H9 (cell line): Measurements from ENCODE around the gene CHD1. TPM values are rescaled to one million over a fixed set of nuclear protein-coding genes. Genes with fewer than 3 reads are reported as not detected.

Experiments
- DNase-seq: peaks from one replicate; pipeline ENCODE4 v3.0.0-alpha.2; 2017
- H2AFZ ChIP-seq: one replicate; pipeline ENCODE4 v1.6.1; 2013; ENCODE audit warnings: mild to moderate bottlenecking, low read length, control low read depth, moderate library complexity
- H2AK5ac ChIP-seq: 2 replicates; pipeline ENCODE4 v1.6.1; 2013; ENCODE audit warnings: low read length, control low read depth, mixed read lengths; ENCODE audit not compliant: insufficient read length
- H2BK120ac ChIP-seq: one replicate; pipeline ENCODE4 v1.6.1; 2013; ENCODE audit warnings: low read depth, mild to moderate bottlenecking, low read length, control low read depth, inconsistent platforms; ENCODE audit not compliant: poor library complexity, severe bottlenecking
- H2BK12ac ChIP-seq: 2 replicates; pipeline ENCODE4 v1.6.1; 2013; ENCODE audit warnings: low read length, control low read depth, mixed read lengths, low read depth; ENCODE audit not compliant: insufficient read length
- H2BK15ac ChIP-seq: 2 replicates; pipeline ENCODE4 v1.6.1; 2013; ENCODE audit warnings: low read depth, low read length, control low read depth
- H2BK20ac ChIP-seq: one replicate; pipeline ENCODE4 v1.6.1; 2013; ENCODE audit warnings: low read depth, mild to moderate bottlenecking, low read length, control low read depth, inconsistent platforms; ENCODE audit not compliant: poor library complexity, severe bottlenecking
- H2BK5ac ChIP-seq: 2 replicates; pipeline ENCODE4 v1.6.1; 2013; ENCODE audit warnings: low read length, control low read depth, mixed read lengths; ENCODE audit not compliant: insufficient read length
- H3K14ac ChIP-seq: 2 replicates; pipeline ENCODE4 v1.6.1; 2013; ENCODE audit warnings: low read length, control low read depth; ENCODE audit not compliant: insufficient read depth
- H3K18ac ChIP-seq: 2 replicates; pipeline ENCODE4 v1.6.1; 2013; ENCODE audit warnings: low read depth, mild to moderate bottlenecking, mixed read lengths, low read length, control low read depth; ENCODE audit not compliant: insufficient read length
- H3K23ac ChIP-seq: 2 replicates; pipeline ENCODE4 v1.6.1; 2013; ENCODE audit warnings: low read length, control low read depth, mixed read lengths, low read depth; ENCODE audit not compliant: insufficient read length
- H3K23me2 ChIP-seq: 2 replicates; pipeline ENCODE4 v1.6.1; 2013; ENCODE audit warnings: low read depth, mild to moderate bottlenecking, mixed read lengths, low read length, control low read depth; ENCODE audit not compliant: insufficient read length, poor library complexity, severe bottlenecking
- H3K27ac ChIP-seq: 2 replicates; pipeline ENCODE4 v1.5.1; 2013; ENCODE audit warnings: low read length, control low read depth, mixed read lengths, low read depth; ENCODE audit not compliant: insufficient read length
- H3K27me3 ChIP-seq: 2 replicates; pipeline ENCODE4 v1.6.1; 2013; ENCODE audit warnings: low read length, control low read depth, inconsistent platforms; ENCODE audit not compliant: insufficient read depth
- H3K4ac ChIP-seq: 2 replicates; pipeline ENCODE4 v1.6.1; 2013; ENCODE audit warnings: low read depth, mild to moderate bottlenecking, control low read depth, inconsistent platforms, low read length, moderate library complexity
- H3K4me1 ChIP-seq: 2 replicates; pipeline ENCODE4 v1.6.1; 2013; ENCODE audit warnings: low read length, control low read depth, inconsistent platforms; ENCODE audit not compliant: insufficient read depth
- H3K4me2 ChIP-seq: 2 replicates; pipeline ENCODE4 v1.6.1; 2013; ENCODE audit warnings: low read length, control low read depth, mixed read lengths; ENCODE audit not compliant: insufficient read length, insufficient read depth
- H3K56ac ChIP-seq: 2 replicates; pipeline ENCODE4 v1.6.1; 2013; ENCODE audit warnings: low read depth, mild to moderate bottlenecking, mixed read lengths, low read length, control low read depth; ENCODE audit not compliant: insufficient read length
- H3K79me1 ChIP-seq: 2 replicates; pipeline ENCODE4 v1.6.1; 2013; ENCODE audit warnings: low read depth, mild to moderate bottlenecking, moderate library complexity, low read length, control low read depth, inconsistent platforms; ENCODE audit not compliant: insufficient read depth, poor library complexity, severe bottlenecking
- H3K79me2 ChIP-seq: 2 replicates; pipeline ENCODE4 v1.6.1; 2013; ENCODE audit warnings: low read length, control low read depth, inconsistent platforms; ENCODE audit not compliant: insufficient read depth
- H3K9ac ChIP-seq: 2 replicates; pipeline ENCODE4 v1.6.1; 2013; ENCODE audit warnings: low read length, control low read depth, mixed read lengths; ENCODE audit not compliant: insufficient read length; ENCODE audit errors: extremely low read depth
- H3K9me3 ChIP-seq: one replicate; pipeline ENCODE4 v1.6.1; 2013; ENCODE audit warnings: low read depth, low read length, inconsistent platforms; ENCODE audit not compliant: control insufficient read depth
- H3T11ph ChIP-seq: one replicate; pipeline ENCODE4 v1.6.1; 2013; ENCODE audit warnings: mild to moderate bottlenecking, low read length, control low read depth, inconsistent platforms
- H4K20me1 ChIP-seq: one replicate; pipeline ENCODE4 v1.6.1; 2013; ENCODE audit not compliant: control insufficient read depth, insufficient read length, insufficient read depth
- H4K5ac ChIP-seq: 2 replicates; pipeline ENCODE4 v1.6.1; 2013; ENCODE audit warnings: low read depth, mild to moderate bottlenecking, mixed read lengths, low read length, control low read depth; ENCODE audit not compliant: insufficient read length
- H4K8ac ChIP-seq: replicated peaks from 2 replicates; pipeline ENCODE4 v1.6.1; 2013; ENCODE audit warnings: low read length, control low read depth, mixed read lengths, low read depth; ENCODE audit not compliant: insufficient read length
- H4K91ac ChIP-seq: 2 replicates; pipeline ENCODE4 v1.6.1; 2013; ENCODE audit warnings: low read depth, mild to moderate bottlenecking, moderate library complexity, mixed read lengths, low read length, control low read depth; ENCODE audit not compliant: insufficient read length
- H3K27ac Mint-ChIP-seq, 3 experiments: 2 replicates in 2 of 3; 3 replicates in 1 of 3; pipeline ENCODE4 v1.8.0; 2020 to 2021; ENCODE audit warnings: mixed read lengths in 3 of 3, mild to moderate bottlenecking in 1 of 3, moderate library complexity in 1 of 3
- H3K27me3 Mint-ChIP-seq: 2 replicates; pipeline ENCODE4 v1.8.0; 2021; ENCODE audit warnings: low read depth, mild to moderate bottlenecking, moderate library complexity, mixed read lengths
- H3K36me3 Mint-ChIP-seq, 3 experiments: 2 replicates in 2 of 3; 3 replicates in 1 of 3; pipeline ENCODE4 v1.8.0; 2020 to 2021; ENCODE audit warnings: low read depth in 3 of 3, mixed read lengths in 3 of 3; ENCODE audit not compliant: insufficient read depth in 1 of 3
- H3K4me1 Mint-ChIP-seq, 2 experiments: 2 replicates each; pipeline ENCODE4 v1.8.0; 2020; ENCODE audit warnings: mixed read lengths in 2 of 2
- H3K4me3 Mint-ChIP-seq, 2 experiments: 2 replicates in 1 of 2; 3 replicates in 1 of 2; pipeline ENCODE4 v1.8.0; 2020 to 2021; ENCODE audit warnings: mild to moderate bottlenecking in 2 of 2, mixed read lengths in 2 of 2, moderate library complexity in 1 of 2
- H3K9me3 Mint-ChIP-seq, 2 experiments: 2 replicates in 1 of 2; 3 replicates in 1 of 2; pipeline ENCODE4 v1.8.0; 2020; ENCODE audit warnings: mild to moderate bottlenecking in 2 of 2, mixed read lengths in 2 of 2, moderate library complexity in 1 of 2
- WGBS: extraction: QIAGEN DNeasy Blood & Tissue Kit; methylation state at CpG from one replicate; pipeline ENCODE4 v1.1.7; 2013; ENCODE audit warnings: missing lambda C conversion rate, low lambda C conversion rate, mixed read lengths; ENCODE audit not compliant: insufficient read length; ENCODE audit errors: extremely low coverage; 5-methylcytosine and 5-hydroxymethylcytosine counted together
- total RNA-seq: library from RNA; stranded (reverse); gene quantifications from 2 replicates; pipeline ENCODE4 v1.2.1, GENCODE V29; 2021
- TF ChIP-seq, protein P1 (sequence below): fragments of 200-600 bp; sonication (generic); conservative IDR thresholded peaks from 3 replicates; pipeline ENCODE4 v1.8.0; 2021; ENCODE audit warnings: antibody characterized with exemption, mild to moderate bottlenecking

CHD1 gene
- total RNA-seq, 1 experiment from 2014 or later = 62.7 TPM

GRCh38 chr5:98827588-98828284 is 101.1 kb downstream of the CHD1 start:
- H3K4ac ChIP-seq = no peak overlapping the region
- H2BK20ac ChIP-seq = no peak overlapping the region
- no CpG with 5 or more reads among the region's 7 CpGs for WGBS
- no peak overlapping the region for H4K91ac ChIP-seq
- H3K79me2 ChIP-seq = no peaks in the 10 kb centered on the region
- Mint-ChIP-seq H3K27me3 (no peaks in the 10 kb centered on the region), H3K27ac (peak overlapping the region in 1 of 3 experiments; percentile 21; a peak in 1 of 7 replicates), H3K4me3 (no peak overlapping the region), H3K4me1 (peaks cover 0 to 4% of the 10 kb centered on the region in 2 experiments; a peak in 2 of 4 replicates), H3K9me3 (no peaks in the 10 kb centered on the region; a peak in 1 of 5 replicates), H3K36me3 (no peaks in the 10 kb centered on the region; a peak in 1 of 7 replicates)
- no peaks in the 10 kb centered on the region for H3K4me1 ChIP-seq
- no peaks in the 10 kb centered on the region for H4K20me1 ChIP-seq
- TF ChIP-seq, protein P1, sequence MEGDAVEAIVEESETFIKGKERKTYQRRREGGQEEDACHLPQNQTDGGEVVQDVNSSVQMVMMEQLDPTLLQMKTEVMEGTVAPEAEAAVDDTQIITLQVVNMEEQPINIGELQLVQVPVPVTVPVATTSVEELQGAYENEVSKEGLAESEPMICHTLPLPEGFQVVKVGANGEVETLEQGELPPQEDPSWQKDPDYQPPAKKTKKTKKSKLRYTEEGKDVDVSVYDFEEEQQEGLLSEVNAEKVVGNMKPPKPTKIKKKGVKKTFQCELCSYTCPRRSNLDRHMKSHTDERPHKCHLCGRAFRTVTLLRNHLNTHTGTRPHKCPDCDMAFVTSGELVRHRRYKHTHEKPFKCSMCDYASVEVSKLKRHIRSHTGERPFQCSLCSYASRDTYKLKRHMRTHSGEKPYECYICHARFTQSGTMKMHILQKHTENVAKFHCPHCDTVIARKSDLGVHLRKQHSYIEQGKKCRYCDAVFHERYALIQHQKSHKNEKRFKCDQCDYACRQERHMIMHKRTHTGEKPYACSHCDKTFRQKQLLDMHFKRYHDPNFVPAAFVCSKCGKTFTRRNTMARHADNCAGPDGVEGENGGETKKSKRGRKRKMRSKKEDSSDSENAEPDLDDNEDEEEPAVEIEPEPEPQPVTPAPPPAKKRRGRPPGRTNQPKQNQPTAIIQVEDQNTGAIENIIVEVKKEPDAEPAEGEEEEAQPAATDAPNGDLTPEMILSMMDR = no peak
- no peak overlapping the region for H3K23ac ChIP-seq
- no peak overlapping the region for H3K4me2 ChIP-seq
- H3K23me2 ChIP-seq = no peaks in the 10 kb centered on the region
- no peak overlapping the region for H2BK12ac ChIP-seq
- no peaks in the 10 kb centered on the region for H3K79me1 ChIP-seq
- no peak overlapping the region for H3K14ac ChIP-seq
- no peak overlapping the region for H3K9ac ChIP-seq
- no peak overlapping the region for H4K5ac ChIP-seq
- H3K56ac ChIP-seq = no peak overlapping the region
- no peak overlapping the region for H2BK120ac ChIP-seq
- H3T11ph ChIP-seq = no peak overlapping the region
- no peak overlapping the region for H4K8ac ChIP-seq
- no peak overlapping the region for H3K18ac ChIP-seq
- no peaks in the 10 kb centered on the region for H3K27me3 ChIP-seq
- no peak overlapping the region for H2BK5ac ChIP-seq
- H2BK15ac ChIP-seq = no peak overlapping the region
- no peak overlapping the region for H3K27ac ChIP-seq
- no peak overlapping the region for H2AFZ ChIP-seq
- H2AK5ac ChIP-seq = no peak overlapping the region
- no peaks in the 10 kb centered on the region for H3K9me3 ChIP-seq
- DNase-seq = no peak
